GM19452 (cell line): ENCODE data around the gene CDH8.

Experiments used
- ATAC-seq: cut with Tn5 transposase; IDR thresholded peaks from one replicate; pipeline ENCODE4 v1.9.1; 2021; ENCODE audit not compliant: unreplicated experiment

CDH8 gene

GRCh38 chr16:62033065-62033464 is 3.2 kb downstream of the CDH8 start:
- ATAC-seq, result no peak

DNA sequence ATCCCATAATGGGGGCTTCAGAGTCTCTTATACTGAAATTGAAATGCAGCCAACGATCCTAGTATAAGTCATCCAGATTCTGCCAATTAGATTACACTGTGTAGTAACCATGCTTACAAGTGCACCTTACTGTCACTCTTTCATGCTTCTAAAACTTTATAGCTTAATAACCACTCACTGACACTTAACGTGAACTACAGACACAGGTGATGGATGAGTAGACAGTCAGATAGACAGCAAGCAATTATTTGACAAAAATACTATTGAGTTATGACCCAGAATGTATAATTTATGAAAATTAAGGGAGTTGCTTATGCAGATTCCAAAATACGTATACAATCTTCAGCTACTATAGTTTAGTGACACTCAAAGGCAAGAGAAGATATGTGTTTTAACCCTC is 6.3 kb downstream of the CDH8 start:
- no peak for ATAC-seq

DNA sequence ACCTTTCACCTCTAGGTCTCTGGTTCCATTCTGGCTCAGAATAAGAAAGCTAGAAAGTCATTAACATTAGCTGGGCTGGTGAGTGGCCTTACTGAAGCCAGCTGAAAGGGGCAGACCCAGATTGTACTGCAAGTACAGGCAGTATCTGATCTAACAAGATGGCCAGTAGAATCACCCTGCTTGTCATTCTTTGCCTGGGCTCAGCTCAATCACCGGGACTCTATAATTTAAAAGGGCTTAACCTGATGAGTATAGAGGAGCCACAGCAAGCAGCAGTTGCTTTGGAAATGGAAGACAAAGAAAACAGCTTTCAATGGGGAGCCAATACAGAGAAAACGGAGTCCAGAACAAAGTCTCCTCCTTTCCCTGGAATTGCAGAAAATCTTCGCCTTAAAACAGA is 13.6 kb downstream of the CDH8 start:
- ATAC-seq, result no peak

DNA sequence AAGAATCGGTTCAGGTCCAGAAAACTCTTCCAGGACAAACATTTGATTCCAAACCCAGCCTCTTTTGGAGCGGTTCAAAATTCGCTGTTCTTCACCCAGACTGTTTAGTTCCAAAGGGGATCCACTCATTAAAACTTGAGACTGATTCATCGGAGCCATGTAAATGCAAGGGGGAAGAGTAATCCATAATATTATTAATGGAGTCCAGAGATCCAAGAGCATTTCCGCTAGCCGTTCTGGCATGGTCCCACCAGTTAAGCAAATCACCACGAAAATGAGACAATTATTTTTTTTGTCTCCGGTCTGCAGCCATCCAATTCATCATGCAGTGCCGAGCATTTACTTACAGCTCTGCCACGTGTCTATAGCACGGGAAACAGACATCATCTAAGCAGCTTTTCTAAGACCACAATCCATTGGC is 15.1 kb downstream of the CDH8 start:
- ATAC-seq, result no peak

- ATAC-seq, result no peak
These were observed 15.6 kb downstream of the CDH8 start for GRCh38 chr16:62020681-62021080.

GRCh38 chr16:62019851-62020250 is 16.4 kb downstream of the CDH8 start:
- no peak for ATAC-seq

- no peak for ATAC-seq
These were observed 17.8 kb downstream of the CDH8 start for GRCh38 chr16:62018301-62019060.

DNA sequence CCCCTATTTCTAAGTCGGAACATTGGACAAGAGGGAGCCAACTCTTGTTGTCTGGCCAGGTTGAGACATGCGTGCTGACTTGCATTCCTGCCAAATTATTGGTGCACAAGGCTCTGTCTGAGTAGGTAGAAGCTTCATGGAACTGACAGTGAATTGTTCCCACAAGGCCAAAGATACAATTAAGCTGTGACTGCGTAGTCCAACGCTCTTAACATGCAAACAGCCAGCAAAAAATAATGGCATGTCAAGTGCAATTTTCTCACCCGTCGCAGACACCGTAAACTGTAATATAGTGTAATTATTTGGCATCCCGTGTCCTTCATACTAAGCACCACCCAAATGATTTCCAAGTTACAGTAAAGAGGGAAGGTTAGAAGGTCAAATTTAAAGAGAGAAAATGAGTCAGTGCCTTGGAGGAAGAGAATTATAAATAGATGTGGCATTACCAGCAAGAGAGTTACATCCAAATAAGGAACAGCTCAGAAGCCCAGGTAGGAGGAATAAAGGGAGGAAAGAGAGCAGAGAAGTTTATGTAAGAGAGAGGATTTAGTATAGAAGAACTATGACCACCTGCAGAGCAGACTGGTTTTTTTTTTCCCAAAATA is 21.8 kb downstream of the CDH8 start:
- ATAC-seq, result no peak

DNA sequence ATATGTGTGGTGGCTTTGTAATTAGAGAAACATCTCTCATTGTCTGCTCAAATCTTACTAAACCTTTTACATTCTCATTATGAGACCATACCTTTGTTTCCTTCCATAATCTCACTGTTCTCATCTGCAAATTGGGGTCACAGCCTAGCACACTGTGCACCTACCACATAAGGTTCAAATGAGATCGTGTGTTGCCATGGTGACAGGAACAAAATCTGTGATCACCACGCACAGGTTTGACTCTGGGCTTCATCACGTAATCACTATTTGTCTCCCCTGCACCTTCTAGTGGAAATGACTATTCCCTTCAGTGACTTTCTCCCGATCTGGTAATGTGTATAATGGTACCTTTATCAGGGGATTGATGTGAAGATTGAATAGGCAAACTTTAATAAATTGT is 26.1 kb downstream of the CDH8 start:
- no peak for ATAC-seq

GRCh38 chr16:61998460-61998859 is 37.8 kb downstream of the CDH8 start:
- no peak for ATAC-seq

DNA sequence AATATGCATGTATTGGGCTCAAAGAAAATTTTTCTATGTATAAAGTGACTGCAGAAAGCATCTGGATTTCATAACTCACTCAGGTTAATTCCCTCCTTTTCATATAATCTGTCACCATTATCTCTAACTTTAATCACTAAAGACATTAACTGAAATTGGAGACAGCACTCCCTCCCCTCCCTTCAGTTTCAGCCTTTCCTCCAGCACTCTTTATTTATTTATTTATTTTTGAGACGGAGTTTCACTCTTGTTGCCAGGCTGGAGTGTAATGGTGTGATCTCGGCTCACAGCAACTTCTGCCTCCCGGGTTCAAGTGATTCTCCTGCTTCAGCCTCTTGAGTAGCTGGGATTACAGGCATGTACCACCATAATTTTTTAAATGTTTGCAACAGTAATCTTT is 43.1 kb downstream of the CDH8 start:
- no peak for ATAC-seq

GRCh38 chr16:61987474-61988012 is 48.7 kb downstream of the CDH8 start:
- no peak for ATAC-seq

GRCh38 chr16:61969077-61969382 is 67.2 kb downstream of the CDH8 start:
- no peak for ATAC-seq

GRCh38 chr16:61968242-61969076 is 67.8 kb downstream of the CDH8 start:
- no peak for ATAC-seq

DNA sequence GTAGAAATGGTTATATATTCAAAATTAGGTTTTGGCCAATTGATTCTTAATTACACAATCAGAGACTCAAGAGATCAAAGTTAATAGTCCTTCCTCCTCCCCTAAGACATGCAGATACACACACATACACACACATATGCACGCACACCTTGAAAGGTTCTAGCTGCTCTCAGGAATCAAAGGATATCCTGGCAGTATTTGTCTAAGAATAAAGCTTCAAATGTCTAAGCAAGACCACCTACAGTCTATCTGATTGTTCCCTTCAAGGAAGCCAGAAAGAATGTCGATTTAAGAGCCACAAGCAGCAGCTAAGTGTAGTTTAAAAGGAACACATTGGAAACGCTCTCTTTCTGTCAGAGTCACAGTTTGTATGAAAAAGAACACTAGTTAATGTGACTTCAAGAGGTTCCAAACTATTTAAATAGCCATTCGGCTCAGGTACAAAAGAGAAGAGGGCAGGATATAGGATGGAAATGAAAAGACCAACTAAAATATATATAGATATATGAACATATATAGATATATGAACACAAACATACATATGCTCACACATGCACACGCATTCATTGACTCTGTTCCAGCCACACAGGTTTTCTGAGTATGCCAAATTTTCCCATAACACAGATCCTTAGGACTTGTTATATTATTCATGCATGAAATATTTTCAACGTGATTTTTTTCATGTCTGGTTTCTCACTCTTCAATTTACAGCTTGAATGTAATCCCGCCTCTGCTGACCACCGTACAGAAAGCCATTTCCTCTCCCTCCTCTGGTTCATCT is 79.0 kb downstream of the CDH8 start:
- ATAC-seq, result no peak

GRCh38 chr16:61952841-61953240 is 83.4 kb downstream of the CDH8 start:
- ATAC-seq, result no peak

DNA sequence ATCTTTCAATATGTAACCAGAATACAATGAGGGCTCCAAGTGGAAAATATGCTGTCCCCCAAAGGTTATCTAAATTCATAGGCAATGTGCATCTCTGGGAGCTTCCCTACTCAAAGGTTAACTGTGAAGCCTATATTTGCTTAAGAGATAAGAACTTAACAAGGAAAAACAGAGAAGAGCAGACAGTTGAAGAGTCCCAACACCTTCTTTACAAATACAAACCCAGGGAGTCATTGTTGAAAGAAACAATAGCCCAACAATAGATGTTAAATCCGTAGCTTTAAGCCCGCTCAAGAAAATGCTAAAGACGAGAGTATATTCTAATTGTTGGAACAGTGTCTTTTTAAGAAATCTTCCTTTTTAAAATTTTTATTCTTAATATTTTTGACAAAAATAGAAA is 87.8 kb downstream of the CDH8 start:
- no peak for ATAC-seq

- ATAC-seq, result no peak
These were observed 90.2 kb downstream of the CDH8 start for GRCh38 chr16:61946019-61946418.

DNA sequence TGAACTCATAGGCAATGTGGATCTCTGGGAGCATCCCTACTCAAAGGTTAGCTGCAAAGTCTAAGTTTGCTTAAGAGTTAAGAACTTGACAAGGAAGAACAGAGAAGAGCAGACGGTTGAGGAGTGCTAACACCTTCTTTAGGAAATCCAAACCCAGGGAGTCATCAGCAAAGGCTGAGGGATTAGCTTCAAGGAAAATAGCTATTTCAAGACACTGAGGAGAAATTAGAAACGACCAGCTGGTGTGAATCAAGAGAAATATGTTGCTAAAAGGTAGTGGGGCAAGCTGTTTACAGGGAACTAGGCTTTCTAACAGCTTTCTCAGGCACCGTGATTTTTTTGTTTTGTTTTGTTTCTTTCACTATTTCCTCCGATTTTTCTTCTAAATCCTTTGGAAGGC is 90.7 kb downstream of the CDH8 start:
- ATAC-seq, result no peak

DNA sequence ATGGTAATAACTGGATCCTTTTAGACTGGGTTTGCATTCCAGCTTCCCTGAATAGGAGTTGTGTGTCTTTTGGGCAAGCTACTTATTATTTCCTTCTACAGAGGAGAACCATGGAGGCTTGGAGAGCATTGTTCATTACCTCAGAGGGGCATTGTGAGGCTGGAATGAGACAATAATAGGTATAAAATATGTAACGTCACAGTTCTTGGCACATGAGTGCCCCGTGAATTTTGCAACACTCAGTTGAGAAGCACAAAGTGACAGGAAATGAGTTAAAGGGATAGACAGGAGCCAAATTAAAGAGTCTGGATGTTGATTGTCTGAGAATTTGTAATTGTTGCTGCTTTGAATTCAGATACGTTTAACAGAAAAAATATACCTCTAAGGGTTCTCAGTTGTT is 92.2 kb downstream of the CDH8 start:
- ATAC-seq, result no peak

DNA sequence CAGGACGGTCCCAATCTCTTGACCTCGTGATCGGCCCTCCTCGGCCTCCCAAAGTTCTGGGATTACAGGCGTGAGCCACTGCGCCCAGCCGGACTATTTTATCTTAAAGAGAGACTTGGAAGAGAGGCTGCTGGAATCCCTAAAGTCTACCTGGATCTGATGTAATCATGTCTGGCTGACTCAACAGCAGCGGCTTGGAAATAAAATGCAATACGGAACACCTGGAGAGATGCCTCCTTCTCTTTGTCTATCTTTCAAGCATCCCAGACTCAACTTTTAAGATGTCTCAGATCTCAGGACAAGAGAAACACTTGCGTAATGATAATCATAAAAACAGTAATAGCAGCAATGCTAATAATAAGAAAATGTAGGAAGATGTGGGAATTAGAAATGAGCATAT is 95.6 kb downstream of the CDH8 start:
- ATAC-seq, result no peak
